HS-5 (cell line): ENCODE measurements around the gene CDK10.

Experiments
- DNase-seq: peaks from one replicate; pipeline ENCODE4 v3.0.0-alpha.2; 2012; ENCODE audit warnings: low read depth

Gene CDK10

DNA sequence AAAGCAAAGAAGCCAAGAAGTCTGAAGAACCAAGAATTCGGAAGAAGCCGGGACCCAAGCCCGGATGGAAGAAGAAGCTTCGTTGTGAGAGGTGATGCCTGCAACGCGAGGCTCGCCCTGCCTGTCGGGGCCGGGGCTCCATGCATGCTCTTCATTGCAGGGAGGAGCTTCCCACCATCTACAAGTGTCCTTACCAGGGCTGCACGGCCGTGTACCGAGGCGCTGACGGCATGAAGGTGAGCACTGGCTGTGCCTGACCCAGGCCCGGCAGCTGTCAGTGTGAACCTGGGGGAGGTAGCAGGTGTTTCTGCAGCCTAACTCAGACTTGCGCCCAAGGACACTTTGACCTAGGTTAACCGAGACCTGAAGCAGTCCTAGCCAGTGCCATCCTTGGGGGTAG, 46.8 kb downstream of the CDK10 start:
- DNase-seq = no peak

DNA sequence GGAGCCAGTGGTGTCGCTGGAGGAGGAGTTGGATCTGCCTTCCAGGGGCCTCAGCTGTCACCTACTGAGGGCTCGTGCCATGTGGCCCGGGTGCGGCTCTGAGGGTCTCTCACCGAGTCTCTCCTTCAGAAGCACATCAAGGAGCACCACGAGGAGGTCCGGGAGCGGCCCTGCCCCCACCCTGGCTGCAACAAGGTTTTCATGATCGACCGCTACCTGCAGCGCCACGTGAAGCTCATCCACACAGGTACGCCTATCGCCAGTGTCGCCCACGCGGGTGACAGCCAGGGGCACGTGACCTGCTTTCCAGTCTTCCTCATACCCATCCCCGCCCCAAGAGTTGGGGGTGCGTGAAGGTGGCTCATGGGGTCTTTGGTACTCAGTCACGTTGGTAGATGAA, 47.3 kb downstream of the CDK10 start:
- DNase-seq = no peak

DNA sequence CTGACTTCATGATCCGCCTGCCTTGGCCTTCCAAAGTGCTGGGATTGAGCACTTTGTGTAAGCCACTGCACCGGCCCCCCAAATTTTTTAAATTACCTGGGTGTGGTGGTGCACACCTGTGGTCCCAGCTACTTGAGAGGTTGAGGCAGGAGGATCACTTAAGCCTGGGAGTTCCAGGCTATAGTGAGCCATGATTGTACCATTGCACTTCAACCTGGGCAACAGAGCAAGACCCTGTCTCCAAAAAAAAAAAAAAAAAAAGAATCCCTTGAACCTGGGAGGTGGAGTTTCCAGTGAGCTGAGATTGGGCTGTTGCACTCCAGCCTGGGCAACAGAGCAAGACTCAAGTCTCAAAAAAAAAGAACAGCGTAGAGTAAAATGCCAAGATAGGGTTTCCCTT, 50.1 kb downstream of the CDK10 start:
- DNase-seq = no peak

DNA sequence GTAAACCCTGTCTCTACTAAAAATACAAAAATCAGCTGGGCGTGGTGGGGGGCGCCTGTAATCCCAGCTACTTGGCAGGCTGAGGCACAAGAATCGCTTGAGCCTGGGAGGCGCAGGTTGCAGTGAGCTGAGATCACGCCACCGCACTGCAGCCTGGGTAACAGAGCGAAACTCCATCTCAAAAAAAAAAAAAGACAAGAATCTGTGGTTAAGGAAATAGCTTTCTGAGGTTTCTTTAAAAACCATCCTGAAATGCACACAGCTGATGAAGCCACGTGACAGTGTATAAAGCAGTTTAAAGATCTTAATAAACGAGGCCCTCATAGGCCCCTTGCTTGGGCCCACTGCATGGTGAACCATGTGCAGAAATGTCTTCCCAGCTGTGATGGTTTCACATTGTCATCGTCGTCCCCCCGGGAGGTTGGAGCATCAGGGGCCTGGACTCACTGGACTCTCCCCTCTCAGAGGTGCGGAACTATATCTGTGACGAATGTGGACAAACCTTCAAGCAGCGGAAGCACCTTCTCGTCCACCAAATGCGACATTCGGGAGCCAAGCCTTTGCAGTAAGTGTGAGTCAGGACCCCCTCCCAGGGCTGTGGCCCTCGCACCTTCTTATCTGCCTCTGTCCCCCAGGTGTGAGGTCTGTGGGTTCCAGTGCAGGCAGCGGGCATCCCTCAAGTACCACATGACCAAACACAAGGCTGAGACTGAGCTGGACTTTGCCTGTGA, 51.0 kb downstream of the CDK10 start:
- DNase-seq = no peak

DNA sequence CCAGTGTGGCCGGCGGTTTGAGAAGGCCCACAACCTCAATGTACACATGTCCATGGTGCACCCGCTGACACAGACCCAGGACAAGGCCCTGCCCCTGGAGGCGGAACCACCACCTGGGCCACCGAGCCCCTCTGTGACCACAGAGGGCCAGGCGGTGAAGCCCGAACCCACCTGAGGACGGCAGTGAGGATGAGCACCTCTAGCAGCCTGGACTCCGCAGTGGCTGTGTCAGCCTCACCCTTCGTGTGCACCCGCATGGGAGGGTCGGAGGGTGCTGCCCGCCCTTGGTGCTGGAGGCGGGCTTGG, 51.5 kb downstream of the CDK10 start:
- DNase-seq = no peak

DNA sequence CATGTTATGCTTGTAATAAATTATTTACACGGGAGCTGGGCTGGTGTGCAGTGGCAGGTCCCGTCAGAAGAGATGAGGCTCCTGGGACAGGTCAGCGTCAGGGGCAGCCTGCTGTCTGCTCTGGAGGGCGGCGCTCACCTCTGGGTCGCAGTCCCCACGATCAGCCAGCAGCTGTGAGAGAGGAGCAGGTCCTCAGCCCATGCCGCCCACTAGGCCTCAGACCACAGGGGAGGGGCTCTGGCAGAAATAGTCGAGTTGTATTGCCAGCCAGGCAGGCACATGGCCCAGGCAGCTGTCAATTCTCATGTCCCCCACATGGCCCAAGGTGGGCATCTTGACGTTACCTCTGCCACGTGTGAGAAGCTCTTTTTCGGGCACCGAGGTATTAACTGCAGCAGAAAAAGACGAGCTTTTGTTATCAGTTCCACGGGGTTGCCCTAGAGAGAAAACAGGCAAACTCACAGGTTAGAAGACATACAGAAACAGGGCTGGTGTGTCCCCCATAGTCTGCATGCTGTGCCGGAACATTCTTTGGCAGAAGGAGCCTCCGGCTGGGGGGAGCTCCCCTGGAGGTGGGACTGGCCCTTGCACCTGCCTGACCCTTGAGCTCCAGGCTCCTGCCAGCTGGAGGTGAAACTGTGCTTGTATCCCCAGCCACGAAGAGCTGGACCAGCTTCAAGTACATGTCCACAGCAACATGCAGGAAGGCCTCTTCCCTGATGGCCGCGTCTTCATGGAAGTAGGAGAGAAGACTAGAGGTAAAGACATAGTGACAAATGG, 52.2 kb downstream of the CDK10 start:
- no peak for DNase-seq

DNA sequence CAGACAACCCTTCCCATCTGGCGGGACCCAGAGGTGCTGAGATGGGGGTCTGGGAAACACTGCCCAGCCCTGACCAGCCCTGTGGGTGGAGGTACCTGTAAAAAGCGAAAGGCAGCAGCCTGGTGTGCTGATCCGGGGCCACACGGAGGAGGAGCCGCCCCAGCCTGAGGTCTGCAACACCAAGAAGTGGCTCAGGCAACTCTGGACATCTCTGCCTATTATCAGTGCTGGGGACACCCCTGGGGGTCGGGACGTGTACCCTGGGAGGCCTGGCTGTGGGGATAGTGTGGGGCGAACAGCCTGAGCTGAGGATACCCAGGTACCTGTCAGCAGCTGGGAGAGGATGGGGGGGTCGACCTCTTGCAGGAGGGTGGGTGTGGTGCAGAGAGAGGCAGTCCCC, 52.9 kb downstream of the CDK10 start:
- no peak for DNase-seq

DNA sequence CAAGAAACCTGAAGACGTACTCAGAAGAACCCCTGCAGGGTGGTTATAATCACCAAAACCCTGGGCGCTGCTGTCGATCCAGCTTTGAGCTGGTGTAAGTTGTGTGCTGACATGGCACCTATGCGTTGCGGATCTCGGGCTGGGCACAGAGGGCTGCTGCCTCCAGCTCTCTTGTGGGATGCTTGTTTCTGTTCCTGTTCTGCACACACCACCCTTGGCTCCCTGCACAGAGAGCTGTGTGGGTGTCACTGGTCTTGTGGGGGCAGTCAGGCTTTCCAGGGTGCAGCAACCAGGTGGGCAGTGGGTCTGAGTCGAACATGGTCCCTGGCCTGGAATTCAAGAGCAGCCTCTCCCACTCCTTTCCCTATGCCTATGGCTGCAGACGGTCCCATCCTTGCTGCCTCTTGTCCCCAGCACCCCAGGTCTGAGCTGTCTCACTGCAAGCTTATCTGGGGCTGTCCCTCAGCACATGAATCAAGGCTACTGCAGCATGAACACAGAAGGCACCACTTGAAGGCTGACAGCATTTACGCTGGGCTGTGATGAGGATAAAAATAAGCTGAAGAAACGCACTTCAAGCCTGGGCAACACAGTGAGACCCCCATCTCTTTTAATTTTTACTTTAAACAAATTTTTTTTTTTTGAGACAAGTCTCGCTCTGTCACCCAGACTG, 55.0 kb downstream of the CDK10 start:
- no peak for DNase-seq

DNA sequence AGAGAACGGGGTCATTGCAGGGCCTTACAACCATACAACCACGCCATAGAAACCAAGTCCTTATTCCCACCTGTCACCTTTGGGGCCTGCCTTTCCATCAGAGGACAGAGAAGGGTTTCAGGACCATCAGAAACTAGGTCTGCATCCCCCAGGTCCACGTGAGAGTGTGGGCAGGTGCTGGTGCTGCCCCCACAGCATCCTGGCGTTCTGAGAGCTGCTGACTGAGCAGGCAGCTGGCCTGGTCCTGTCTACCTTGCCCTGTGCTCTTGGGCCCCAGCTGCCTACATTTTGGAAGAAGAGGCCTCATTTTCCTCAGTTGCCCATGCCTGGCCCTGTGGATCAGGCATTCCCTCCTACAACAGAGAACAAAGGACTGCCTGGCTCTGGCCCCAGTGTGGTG, 56.5 kb downstream of the CDK10 start:
- no peak for DNase-seq

DNA sequence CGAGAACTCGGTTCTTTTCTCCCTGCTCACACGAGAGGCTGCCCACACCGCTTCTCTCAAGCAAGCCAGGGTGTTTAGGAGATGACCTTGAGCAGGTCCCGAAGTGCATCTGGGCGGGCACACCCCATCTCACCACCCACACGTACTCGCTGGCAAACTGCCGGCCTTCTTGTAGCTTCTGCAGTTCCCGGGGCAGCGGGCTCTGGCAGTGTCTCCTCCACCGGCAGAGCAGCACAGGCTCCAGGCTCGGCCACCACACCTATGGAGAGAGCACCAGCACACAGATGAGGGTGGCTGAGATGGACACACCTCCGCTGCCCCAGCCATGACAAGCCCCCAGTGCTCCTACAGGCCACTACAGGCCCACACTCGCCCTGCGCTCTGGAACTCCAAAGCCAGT, 58.3 kb downstream of the CDK10 start:
- DNase-seq = no peak
